ENCODE results near the gene RIF1.

RIF1 gene

DNA sequence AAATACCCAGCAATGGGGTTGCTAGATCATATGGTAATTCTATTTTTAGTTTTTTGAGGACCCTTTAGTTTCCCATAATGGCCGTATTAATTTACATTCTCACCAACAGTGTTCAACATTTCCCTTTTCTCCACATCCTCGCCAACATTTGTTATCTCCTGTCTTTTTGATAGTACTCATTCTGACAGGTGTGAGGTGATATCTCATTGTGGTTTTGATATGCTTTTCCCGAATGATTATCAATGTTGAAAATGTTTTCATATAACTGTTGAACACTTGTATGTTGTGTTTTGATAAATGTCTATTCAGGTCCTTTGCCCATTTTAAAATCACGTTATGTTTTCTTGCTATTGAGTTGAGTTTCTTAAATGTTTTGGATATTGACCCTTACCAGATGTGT is 5.8 kb upstream of the RIF1 start:
- Histone ChIP-seq H3K27ac (ENCODE audit: extremely low read depth, low read depth, low read length) (no peak overlapping the region), H3K36me3 (ENCODE audit: control insufficient read depth in 2 of 2, insufficient read depth in 1 of 2, low read length in 2 of 2) (no peaks in the 10 kb centered on the region), H3K4me3 (ENCODE audit: low read depth, low read length) (no peak overlapping the region), H3K4me1 (ENCODE audit: control insufficient read depth, insufficient read depth, low read length) (no peaks in the 10 kb centered on the region), H3K9me3 (ENCODE audit: control insufficient read depth, insufficient read depth, low read depth, low read length) (no peaks in the 10 kb centered on the region)
- CTCF ChIA-PET: interaction anchor here (0.6 kb wide), 1 partner anchor 149 kb away, joined by 3 read pairs; no protein-coding TSS in a partner anchor
- POLR2A ChIA-PET: no interaction called here
- TF ChIP-seq, protein P1, sequence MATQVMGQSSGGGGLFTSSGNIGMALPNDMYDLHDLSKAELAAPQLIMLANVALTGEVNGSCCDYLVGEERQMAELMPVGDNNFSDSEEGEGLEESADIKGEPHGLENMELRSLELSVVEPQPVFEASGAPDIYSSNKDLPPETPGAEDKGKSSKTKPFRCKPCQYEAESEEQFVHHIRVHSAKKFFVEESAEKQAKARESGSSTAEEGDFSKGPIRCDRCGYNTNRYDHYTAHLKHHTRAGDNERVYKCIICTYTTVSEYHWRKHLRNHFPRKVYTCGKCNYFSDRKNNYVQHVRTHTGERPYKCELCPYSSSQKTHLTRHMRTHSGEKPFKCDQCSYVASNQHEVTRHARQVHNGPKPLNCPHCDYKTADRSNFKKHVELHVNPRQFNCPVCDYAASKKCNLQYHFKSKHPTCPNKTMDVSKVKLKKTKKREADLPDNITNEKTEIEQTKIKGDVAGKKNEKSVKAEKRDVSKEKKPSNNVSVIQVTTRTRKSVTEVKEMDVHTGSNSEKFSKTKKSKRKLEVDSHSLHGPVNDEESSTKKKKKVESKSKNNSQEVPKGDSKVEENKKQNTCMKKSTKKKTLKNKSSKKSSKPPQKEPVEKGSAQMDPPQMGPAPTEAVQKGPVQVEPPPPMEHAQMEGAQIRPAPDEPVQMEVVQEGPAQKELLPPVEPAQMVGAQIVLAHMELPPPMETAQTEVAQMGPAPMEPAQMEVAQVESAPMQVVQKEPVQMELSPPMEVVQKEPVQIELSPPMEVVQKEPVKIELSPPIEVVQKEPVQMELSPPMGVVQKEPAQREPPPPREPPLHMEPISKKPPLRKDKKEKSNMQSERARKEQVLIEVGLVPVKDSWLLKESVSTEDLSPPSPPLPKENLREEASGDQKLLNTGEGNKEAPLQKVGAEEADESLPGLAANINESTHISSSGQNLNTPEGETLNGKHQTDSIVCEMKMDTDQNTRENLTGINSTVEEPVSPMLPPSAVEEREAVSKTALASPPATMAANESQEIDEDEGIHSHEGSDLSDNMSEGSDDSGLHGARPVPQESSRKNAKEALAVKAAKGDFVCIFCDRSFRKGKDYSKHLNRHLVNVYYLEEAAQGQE (tag by site-specific recombination; IDR thresholded peaks at IDR 0.05): no peak
- TF ChIP-seq, protein P2, sequence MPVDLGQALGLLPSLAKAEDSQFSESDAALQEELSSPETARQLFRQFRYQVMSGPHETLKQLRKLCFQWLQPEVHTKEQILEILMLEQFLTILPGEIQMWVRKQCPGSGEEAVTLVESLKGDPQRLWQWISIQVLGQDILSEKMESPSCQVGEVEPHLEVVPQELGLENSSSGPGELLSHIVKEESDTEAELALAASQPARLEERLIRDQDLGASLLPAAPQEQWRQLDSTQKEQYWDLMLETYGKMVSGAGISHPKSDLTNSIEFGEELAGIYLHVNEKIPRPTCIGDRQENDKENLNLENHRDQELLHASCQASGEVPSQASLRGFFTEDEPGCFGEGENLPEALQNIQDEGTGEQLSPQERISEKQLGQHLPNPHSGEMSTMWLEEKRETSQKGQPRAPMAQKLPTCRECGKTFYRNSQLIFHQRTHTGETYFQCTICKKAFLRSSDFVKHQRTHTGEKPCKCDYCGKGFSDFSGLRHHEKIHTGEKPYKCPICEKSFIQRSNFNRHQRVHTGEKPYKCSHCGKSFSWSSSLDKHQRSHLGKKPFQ (tag by site-specific recombination; IDR thresholded peaks at IDR 0.05): no peak
- TF ChIP-seq, protein P3, sequence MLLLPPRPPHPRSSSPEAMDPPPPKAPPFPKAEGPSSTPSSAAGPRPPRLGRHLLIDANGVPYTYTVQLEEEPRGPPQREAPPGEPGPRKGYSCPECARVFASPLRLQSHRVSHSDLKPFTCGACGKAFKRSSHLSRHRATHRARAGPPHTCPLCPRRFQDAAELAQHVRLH (tag by site-specific recombination; IDR thresholded peaks at IDR 0.05): no peak
- TF ChIP-seq, protein P4, sequence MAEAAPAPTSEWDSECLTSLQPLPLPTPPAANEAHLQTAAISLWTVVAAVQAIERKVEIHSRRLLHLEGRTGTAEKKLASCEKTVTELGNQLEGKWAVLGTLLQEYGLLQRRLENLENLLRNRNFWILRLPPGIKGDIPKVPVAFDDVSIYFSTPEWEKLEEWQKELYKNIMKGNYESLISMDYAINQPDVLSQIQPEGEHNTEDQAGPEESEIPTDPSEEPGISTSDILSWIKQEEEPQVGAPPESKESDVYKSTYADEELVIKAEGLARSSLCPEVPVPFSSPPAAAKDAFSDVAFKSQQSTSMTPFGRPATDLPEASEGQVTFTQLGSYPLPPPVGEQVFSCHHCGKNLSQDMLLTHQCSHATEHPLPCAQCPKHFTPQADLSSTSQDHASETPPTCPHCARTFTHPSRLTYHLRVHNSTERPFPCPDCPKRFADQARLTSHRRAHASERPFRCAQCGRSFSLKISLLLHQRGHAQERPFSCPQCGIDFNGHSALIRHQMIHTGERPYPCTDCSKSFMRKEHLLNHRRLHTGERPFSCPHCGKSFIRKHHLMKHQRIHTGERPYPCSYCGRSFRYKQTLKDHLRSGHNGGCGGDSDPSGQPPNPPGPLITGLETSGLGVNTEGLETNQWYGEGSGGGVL (tag by site-specific recombination; IDR thresholded peaks at IDR 0.05): no peak
- TF ChIP-seq GFI1B (tag by site-specific recombination; IDR thresholded peaks at IDR 0.05) (no peak), OVOL3 (tag by site-specific recombination; IDR thresholded peaks at IDR 0.05) (no peak), ZBTB7A (tag by site-specific recombination; IDR thresholded peaks at IDR 0.05; ENCODE audit: low read depth) (no peak), ZNF560 (tag by site-specific recombination; IDR thresholded peaks at IDR 0.05; ENCODE audit: borderline replicate concordance) (no peak), ZNF530 (tag by site-specific recombination; IDR thresholded peaks at IDR 0.05; ENCODE audit: low read depth) (no peak), ZNF623 (tag by site-specific recombination; IDR thresholded peaks at IDR 0.05) (no peak), ZNF600 (tag by site-specific recombination; IDR thresholded peaks at IDR 0.05) (no peak)
- TF ChIP-seq, protein P5, sequence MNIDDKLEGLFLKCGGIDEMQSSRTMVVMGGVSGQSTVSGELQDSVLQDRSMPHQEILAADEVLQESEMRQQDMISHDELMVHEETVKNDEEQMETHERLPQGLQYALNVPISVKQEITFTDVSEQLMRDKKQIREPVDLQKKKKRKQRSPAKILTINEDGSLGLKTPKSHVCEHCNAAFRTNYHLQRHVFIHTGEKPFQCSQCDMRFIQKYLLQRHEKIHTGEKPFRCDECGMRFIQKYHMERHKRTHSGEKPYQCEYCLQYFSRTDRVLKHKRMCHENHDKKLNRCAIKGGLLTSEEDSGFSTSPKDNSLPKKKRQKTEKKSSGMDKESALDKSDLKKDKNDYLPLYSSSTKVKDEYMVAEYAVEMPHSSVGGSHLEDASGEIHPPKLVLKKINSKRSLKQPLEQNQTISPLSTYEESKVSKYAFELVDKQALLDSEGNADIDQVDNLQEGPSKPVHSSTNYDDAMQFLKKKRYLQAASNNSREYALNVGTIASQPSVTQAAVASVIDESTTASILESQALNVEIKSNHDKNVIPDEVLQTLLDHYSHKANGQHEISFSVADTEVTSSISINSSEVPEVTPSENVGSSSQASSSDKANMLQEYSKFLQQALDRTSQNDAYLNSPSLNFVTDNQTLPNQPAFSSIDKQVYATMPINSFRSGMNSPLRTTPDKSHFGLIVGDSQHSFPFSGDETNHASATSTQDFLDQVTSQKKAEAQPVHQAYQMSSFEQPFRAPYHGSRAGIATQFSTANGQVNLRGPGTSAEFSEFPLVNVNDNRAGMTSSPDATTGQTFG (tag by site-specific recombination; IDR thresholded peaks at IDR 0.05; ENCODE audit: borderline replicate concordance): no peak

DNA sequence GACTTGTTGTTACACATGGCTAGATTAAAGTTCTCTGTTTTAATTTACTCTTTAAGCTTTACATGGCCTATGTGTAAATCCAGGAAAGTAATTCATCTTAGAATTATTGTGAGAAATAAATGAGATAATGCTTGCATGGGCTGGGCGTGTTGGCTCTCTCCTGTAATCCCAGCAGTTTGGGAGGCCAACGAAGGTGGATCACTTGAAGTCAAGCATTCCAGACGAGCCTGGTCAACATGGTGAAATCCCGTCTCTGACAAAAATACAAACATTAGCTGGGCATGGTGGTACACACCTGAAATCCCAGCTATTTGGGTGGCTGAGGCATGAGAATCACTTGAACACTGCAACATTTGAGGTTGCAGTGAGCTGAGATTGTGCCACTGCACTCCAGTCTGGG is 4.3 kb upstream of the RIF1 start:
- Histone ChIP-seq H3K4me1 (ENCODE audit: control insufficient read depth, insufficient read depth, low read length) (no peaks in the 10 kb centered on the region), H3K36me3 (ENCODE audit: control insufficient read depth in 2 of 2, insufficient read depth in 1 of 2, low read length in 2 of 2) (no peaks in the 10 kb centered on the region), H3K9me3 (ENCODE audit: control insufficient read depth, insufficient read depth, low read depth, low read length) (no peaks in the 10 kb centered on the region), H3K27ac (ENCODE audit: extremely low read depth, low read depth, low read length) (no peak overlapping the region), H3K4me3 (ENCODE audit: low read depth, low read length) (no peak overlapping the region)
- ChIA-PET POLR2A (no interaction called here), CTCF (interaction anchor here (0.6 kb wide), 1 partner anchor 630 kb away, joined by 6 read pairs; no protein-coding TSS in a partner anchor)
- no peak for TF ChIP-seq GLI2 (tag by site-specific recombination; IDR thresholded peaks at IDR 0.05; ENCODE audit: borderline replicate concordance, low read depth)
- TF ChIP-seq HOXC10 (CRISPR knock-in tag; IDR thresholded peaks at IDR 0.05): no peak
- TF ChIP-seq KLF8 (tag by site-specific recombination; IDR thresholded peaks at IDR 0.05): no peak
- no peak for TF ChIP-seq SP7 (tag by site-specific recombination; IDR thresholded peaks at IDR 0.05)
- TF ChIP-seq ZNF596 (tag by site-specific recombination; IDR thresholded peaks at IDR 0.05): no peak
- TF ChIP-seq ZSCAN30 (tag by site-specific recombination; IDR thresholded peaks at IDR 0.05): no peak
- no peak for TF ChIP-seq GLI4 (tag by site-specific recombination; IDR thresholded peaks at IDR 0.05)
- TF ChIP-seq, protein P6, sequence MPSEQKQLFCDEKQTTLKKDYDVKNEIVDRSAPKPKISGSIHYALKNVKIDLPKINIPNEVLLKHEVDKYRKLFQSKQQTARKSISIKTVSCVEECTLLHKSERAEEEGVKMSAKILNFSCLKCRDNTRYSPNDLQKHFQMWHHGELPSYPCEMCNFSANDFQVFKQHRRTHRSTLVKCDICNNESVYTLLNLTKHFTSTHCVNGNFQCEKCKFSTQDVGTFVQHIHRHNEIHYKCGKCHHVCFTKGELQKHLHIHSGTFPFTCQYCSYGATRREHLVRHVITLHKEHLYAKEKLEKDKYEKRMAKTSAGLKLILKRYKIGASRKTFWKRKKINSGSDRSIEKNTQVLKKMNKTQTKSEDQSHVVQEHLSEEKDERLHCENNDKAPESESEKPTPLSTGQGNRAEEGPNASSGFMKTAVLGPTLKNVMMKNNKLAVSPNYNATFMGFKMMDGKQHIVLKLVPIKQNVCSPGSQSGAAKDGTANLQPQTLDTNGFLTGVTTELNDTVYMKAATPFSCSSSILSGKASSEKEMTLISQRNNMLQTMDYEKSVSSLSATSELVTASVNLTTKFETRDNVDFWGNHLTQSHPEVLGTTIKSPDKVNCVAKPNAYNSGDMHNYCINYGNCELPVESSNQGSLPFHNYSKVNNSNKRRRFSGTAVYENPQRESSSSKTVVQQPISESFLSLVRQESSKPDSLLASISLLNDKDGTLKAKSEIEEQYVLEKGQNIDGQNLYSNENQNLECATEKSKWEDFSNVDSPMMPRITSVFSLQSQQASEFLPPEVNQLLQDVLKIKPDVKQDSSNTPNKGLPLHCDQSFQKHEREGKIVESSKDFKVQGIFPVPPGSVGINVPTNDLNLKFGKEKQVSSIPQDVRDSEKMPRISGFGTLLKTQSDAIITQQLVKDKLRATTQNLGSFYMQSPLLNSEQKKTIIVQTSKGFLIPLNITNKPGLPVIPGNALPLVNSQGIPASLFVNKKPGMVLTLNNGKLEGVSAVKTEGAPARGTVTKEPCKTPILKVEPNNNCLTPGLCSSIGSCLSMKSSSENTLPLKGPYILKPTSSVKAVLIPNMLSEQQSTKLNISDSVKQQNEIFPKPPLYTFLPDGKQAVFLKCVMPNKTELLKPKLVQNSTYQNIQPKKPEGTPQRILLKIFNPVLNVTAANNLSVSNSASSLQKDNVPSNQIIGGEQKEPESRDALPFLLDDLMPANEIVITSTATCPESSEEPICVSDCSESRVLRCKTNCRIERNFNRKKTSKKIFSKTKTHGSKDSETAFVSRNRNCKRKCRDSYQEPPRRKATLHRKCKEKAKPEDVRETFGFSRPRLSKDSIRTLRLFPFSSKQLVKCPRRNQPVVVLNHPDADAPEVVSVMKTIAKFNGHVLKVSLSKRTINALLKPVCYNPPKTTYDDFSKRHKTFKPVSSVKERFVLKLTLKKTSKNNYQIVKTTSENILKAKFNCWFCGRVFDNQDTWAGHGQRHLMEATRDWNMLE (tag by site-specific recombination; conservative IDR thresholded peaks at IDR 0.05; ENCODE audit: low read depth): no peak
- no peak for TF ChIP-seq SP3 (tag by site-specific recombination; IDR thresholded peaks at IDR 0.05)

Measured in HEK293 (cell line).